ENCODE measurements around the gene PARP3.
"Not testable (repeated sequence)": the region's sequence is repeated elsewhere in the genome, so short reads cannot be mapped to it uniquely, and the experiment has no call there.

PARP3 gene

DNA sequence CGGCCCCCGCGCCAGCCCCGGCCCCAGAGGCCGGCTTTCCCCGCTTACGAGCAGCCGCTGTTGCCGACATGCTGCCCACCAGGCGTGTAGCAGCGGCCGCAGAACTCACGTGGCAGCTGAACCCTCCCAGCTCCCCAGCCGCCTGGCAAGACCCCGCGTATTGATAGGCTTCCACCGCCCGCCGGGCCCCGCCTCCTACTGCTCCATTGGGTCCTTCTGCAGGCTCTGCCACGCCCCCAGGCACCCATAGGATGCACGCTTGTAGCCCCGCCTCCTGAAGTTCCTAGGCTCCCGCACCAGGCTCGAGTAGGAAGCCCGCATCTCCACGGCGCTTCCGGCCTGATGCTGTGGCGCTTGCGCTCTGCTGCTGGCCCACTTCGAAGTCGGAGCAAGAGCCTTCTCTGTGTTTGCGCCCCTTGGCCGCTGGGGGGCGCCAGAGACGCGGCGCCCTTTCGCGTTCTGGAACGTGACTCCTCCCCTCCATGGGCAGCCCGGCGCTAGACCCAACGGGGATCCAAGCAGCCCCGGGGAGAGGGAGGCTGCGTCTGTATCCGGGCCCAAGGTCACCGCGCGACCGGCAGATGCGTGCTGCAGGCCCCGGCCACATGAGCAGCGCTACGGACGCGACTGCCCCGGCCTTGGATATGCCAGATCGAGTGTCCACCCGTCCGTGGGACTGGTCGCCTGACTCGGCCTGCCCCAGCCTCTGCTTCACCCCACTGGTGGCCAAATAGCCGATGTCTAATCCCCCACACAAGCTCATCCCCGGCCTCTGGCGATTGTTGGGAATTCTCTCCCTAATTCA, at the start of gene PARP3, which contains the start of gene RRP9:
TSS of gene PARP3 (plus strand) at position 566 of the 805 bp plus-strand sequence. CDS start 993 bp downstream, outside the sequence.
TSS of gene RRP9 (minus strand) at position 107 of the 805 bp plus-strand sequence. CDS start at position 70, 37 bp downstream.
- TF ChIP-seq, protein P1, sequence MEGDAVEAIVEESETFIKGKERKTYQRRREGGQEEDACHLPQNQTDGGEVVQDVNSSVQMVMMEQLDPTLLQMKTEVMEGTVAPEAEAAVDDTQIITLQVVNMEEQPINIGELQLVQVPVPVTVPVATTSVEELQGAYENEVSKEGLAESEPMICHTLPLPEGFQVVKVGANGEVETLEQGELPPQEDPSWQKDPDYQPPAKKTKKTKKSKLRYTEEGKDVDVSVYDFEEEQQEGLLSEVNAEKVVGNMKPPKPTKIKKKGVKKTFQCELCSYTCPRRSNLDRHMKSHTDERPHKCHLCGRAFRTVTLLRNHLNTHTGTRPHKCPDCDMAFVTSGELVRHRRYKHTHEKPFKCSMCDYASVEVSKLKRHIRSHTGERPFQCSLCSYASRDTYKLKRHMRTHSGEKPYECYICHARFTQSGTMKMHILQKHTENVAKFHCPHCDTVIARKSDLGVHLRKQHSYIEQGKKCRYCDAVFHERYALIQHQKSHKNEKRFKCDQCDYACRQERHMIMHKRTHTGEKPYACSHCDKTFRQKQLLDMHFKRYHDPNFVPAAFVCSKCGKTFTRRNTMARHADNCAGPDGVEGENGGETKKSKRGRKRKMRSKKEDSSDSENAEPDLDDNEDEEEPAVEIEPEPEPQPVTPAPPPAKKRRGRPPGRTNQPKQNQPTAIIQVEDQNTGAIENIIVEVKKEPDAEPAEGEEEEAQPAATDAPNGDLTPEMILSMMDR (IDR thresholded peaks at IDR 0.05; ENCODE audit: insufficient read depth, missing control alignments) = peak; percentile 94

DNA sequence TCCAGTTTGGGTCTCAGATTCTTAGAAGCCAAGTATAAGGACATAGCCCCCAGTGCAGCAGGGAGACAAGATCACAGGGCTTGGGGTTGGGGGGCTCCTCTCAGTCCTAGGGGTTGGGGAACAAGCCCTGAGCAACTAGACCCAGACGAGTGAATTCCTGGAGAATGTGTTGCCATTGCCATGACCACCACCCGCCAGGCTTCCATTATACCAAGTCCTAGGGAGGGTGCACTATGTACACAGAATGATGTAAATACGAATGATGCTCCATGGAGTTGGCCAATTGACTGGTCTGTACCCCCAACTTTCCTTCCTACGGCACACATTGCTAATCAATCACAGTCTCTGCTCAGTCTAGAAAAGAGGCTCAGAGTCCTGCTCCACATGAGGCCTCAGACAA, 47.8 kb upstream of the PARP3 start:
- TF ChIP-seq, protein P1 (IDR thresholded peaks at IDR 0.05; ENCODE audit: insufficient read depth, missing control alignments) = no peak
- no peak for FAIRE-seq

More for the DNA sequence above, at the start of gene PARP3, which contains the start of gene RRP9:
- peak; percentile 100 for DNase-seq (ENCODE audit: insufficient read length, low spot score)
- no peak for FAIRE-seq

DNA sequence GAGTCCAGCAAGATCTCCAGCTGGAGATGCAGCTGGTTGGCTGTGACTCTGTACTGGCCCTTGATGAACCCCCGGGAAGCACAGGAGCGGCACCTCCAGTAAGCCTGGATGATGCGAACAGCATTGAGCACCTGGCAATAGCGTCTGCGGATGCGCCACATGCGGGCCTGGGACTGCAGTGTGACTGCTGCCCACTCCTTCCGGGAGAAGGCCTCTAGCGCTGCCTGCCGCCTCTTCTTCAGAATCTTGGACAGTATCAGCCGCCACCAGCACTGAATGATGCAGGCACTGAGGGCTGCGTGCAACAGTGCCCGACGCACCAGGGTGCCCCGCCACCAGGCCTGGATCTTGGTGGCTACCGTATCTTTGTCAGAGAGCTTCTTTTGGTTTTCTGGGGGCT, 47.2 kb upstream of the PARP3 start:
- no peak for FAIRE-seq
- no peak for DNase-seq (ENCODE audit: insufficient read length, low spot score)
- TF ChIP-seq, protein P1 (IDR thresholded peaks at IDR 0.05; ENCODE audit: insufficient read depth, missing control alignments) = no peak

More for the DNA sequence above, 47.8 kb upstream of the PARP3 start:
- no peak for DNase-seq (ENCODE audit: insufficient read length, low spot score)

DNA sequence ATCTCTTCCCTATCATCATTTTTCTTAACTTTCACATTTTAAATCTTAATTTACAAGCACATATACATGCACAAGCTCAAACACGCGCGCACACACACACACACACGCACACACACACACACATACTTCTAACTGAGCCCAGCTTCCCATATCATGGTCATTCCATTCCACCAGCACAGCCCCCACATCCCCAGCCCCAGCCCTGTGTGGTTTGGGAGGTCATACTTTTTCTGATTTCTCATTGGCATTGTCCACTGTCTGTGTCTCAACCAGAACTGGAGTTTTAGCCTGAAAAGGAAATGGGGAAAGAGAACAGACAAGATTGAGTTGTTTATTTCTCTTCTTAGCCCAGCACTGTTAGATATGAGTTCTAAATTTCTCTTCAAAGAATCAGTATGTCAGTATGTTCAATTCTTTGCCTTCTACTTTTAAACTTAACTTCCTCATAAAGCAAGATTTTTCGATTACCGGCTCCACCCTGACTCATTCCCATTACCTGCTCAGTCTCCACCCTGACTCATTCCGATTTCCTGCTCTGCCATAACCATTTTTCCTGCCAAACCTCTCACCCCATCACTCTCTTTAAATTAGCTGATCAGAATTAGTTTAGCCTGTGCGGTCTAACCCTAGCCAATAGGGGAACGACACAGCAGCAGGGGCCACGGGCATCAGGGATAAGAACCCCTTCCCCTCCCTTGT, 45.4 kb upstream of the PARP3 start:
- no peak for DNase-seq (ENCODE audit: insufficient read length, low spot score)
- TF ChIP-seq, protein P1 (IDR thresholded peaks at IDR 0.05; ENCODE audit: insufficient read depth, missing control alignments) = no peak
- FAIRE-seq = no peak

DNA sequence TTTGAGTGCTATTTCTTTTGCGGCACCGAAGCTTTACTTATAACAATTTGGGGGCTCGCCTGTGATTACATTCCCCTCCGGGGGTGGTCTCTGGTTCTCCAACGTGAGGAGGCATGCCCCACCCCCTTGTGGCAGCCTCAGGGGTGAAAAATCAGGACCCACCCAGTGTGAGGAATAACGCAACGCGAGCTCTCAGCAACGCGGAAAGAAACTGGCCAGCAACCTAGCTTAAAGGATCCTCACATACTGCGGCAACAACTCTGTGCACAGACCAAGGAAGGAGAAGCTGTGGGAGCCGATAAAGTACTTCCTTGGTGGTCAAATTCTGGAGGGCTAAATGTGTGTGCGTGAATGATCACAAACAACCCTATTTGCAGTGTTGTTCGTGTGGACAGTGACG, 44.8 kb upstream of the PARP3 start:
- DNase-seq (ENCODE audit: insufficient read length, low spot score) = no peak
- TF ChIP-seq, protein P1 (IDR thresholded peaks at IDR 0.05; ENCODE audit: insufficient read depth, missing control alignments) = no peak
- no peak for FAIRE-seq

DNA sequence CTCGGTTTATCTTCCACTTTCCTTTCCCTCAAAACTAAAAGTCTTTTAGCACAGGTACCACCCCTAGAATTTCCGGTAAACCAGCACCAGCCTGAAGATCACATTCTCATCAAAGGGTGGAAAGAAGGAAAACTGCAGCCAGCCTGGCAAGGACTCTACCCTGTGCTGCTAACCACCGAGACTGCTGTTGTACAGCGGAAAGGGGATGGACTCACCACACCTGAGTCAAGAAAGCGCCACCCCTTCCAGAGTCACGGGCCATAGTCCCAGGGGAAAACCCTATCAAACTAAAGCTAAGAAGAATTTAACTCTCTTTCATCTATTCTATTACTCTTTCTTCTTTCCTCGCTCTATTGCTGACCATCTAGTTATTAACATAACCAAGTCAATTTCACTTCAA, 42.1 kb upstream of the PARP3 start:
- FAIRE-seq; DNase-seq (ENCODE audit: insufficient read length, low spot score): not testable (repeated sequence)

DNA sequence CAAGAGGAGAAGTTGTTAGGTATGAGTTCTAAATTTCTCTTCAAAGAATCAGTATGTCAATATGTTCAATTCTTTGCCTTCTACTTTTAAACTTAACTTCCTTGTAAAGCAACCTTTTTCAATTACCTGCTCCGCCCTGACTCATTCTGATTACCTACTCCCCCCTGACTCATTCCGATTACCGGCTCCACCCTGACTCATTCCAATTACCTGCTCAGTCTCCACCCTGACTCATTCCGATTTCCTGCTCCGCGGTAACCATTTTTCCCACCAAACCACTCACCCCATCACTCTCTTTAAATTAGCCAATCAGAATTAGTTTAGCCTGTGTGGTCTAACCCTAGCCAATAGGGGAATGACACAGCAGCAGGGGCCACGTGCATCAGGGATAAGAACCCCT, 39.8 kb upstream of the PARP3 start:
- FAIRE-seq = not testable (repeated sequence)

More for the DNA sequence above, 39.8 kb upstream of the PARP3 start:
- not testable (repeated sequence) for DNase-seq (ENCODE audit: insufficient read length, low spot score)

Measured in D721Med (cell line).